Parathyroid adenoma (tissue), 2 donors: ENCODE measurements around the gene CHD1.
"Not testable (repeated sequence)": the region's sequence is repeated elsewhere in the genome, so short reads cannot be mapped to it uniquely, and the experiment has no call there.

ENCODE experiments used
- H2AFZ ChIP-seq: fragments of 300-600 bp; sonication (generic); one replicate; pipeline ENCODE4 v1.7.0; 2017; ENCODE audit warnings: antibody characterized with exemption, mild to moderate bottlenecking
- H3K27ac ChIP-seq: fragments of 300-600 bp; sonication (generic); one replicate; pipeline ENCODE4 v1.7.0; 2017
- H3K27me3 ChIP-seq: fragments of 300-600 bp; sonication (generic); one replicate; pipeline ENCODE4 v1.7.0; 2017; ENCODE audit warnings: low read length; ENCODE audit not compliant: control insufficient read depth, insufficient read depth
- H3K36me3 ChIP-seq: fragments of 300-600 bp; sonication (generic); one replicate; pipeline ENCODE4 v1.7.0; 2017; ENCODE audit warnings: low read length; ENCODE audit not compliant: control insufficient read depth, insufficient read depth
- H3K4me1 ChIP-seq: fragments of 300-600 bp; sonication (generic); one replicate; pipeline ENCODE4 v1.7.0; 2017; ENCODE audit warnings: control low read depth
- H3K4me2 ChIP-seq: fragments of 300-600 bp; sonication (generic); one replicate; pipeline ENCODE4 v1.7.0; 2017; ENCODE audit warnings: low read length
- H3K4me3 ChIP-seq: fragments of 300-600 bp; sonication (generic); one replicate; pipeline ENCODE4 v1.7.0; 2017; ENCODE audit warnings: low read depth, low read length
- H3K79me2 ChIP-seq: fragments of 300-600 bp; sonication (generic); one replicate; pipeline ENCODE4 v1.7.0; 2017; ENCODE audit warnings: control low read depth
- H3K9ac ChIP-seq: fragments of 300-600 bp; sonication (generic); one replicate; pipeline ENCODE4 v1.7.0; 2017; ENCODE audit warnings: mild to moderate bottlenecking
- H3K9me3 ChIP-seq: fragments of 300-600 bp; sonication (generic); one replicate; pipeline ENCODE4 v1.7.0; 2017; ENCODE audit warnings: low read length; ENCODE audit not compliant: control insufficient read depth
- TF ChIP-seq, protein P1 (sequence below): fragments of 300-600 bp; sonication (generic); IDR thresholded peaks from one replicate; pipeline ENCODE4 v1.7.0; 2017; ENCODE audit warnings: antibody characterized with exemption, mild to moderate bottlenecking
- donor health status: primary hyperparathyroidism.

CHD1 gene

DNA sequence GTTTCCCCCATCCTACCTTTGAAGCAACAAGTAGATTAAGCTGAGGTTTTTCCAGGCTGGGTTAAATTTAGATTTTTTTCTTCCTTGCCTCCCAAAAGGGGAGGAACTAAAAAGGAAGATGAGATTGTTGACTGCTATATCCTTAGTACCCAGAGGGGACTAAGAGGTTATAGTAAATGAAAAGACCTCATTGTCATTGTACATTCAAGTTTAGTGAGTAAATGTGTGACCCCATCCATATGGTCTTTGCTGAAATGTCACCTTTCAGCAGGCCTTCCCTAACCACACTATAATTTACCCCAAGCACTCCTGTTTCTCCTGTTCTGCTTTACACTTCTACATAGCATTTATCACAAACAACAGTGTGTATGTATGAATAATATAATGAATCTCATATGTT, 35.8 kb upstream of the CHD1 start:
- Histone ChIP-seq H3K79me2 (no peaks in the 10 kb centered on the region), H3K36me3 (no peaks in the 10 kb centered on the region), H3K27ac (no peak overlapping the region), H3K9ac (no peak overlapping the region), H2AFZ (no peak overlapping the region), H3K4me3 (no peak overlapping the region), H3K4me2 (no peak overlapping the region), H3K4me1 (no peaks in the 10 kb centered on the region), H3K9me3 (no peaks in the 10 kb centered on the region), H3K27me3 (no peaks in the 10 kb centered on the region)
- TF ChIP-seq, protein P1, sequence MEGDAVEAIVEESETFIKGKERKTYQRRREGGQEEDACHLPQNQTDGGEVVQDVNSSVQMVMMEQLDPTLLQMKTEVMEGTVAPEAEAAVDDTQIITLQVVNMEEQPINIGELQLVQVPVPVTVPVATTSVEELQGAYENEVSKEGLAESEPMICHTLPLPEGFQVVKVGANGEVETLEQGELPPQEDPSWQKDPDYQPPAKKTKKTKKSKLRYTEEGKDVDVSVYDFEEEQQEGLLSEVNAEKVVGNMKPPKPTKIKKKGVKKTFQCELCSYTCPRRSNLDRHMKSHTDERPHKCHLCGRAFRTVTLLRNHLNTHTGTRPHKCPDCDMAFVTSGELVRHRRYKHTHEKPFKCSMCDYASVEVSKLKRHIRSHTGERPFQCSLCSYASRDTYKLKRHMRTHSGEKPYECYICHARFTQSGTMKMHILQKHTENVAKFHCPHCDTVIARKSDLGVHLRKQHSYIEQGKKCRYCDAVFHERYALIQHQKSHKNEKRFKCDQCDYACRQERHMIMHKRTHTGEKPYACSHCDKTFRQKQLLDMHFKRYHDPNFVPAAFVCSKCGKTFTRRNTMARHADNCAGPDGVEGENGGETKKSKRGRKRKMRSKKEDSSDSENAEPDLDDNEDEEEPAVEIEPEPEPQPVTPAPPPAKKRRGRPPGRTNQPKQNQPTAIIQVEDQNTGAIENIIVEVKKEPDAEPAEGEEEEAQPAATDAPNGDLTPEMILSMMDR = no peak

DNA sequence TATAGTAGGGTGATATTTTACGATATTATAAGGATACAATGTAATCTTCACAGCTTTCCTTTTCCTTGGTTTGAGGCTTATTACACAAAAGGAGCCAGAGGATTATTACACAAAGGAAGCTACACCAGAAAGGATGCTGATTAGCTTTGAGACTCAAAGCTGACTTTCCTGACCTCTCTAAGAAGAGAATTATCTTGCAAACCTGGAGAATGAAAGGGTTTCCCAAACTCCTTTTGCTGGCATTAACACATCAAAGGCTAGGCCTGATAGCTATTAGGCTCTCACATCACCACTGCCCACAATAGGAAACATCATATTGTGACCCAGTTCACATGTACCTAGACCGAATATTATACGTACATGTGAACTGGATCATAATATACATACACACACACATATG, 34.2 kb upstream of the CHD1 start:
- no peak overlapping the region for H3K27ac ChIP-seq
- no peaks in the 10 kb centered on the region for H3K4me1 ChIP-seq
- H3K27me3 ChIP-seq = no peaks in the 10 kb centered on the region
- H2AFZ ChIP-seq = no peak overlapping the region
- no peaks in the 10 kb centered on the region for H3K36me3 ChIP-seq
- H3K9ac ChIP-seq = no peak overlapping the region
- no peak overlapping the region for H3K4me3 ChIP-seq
- H3K4me2 ChIP-seq = no peak overlapping the region
- TF ChIP-seq, protein P1 = no peak
- H3K9me3 ChIP-seq = no peaks in the 10 kb centered on the region
- no peaks in the 10 kb centered on the region for H3K79me2 ChIP-seq

DNA sequence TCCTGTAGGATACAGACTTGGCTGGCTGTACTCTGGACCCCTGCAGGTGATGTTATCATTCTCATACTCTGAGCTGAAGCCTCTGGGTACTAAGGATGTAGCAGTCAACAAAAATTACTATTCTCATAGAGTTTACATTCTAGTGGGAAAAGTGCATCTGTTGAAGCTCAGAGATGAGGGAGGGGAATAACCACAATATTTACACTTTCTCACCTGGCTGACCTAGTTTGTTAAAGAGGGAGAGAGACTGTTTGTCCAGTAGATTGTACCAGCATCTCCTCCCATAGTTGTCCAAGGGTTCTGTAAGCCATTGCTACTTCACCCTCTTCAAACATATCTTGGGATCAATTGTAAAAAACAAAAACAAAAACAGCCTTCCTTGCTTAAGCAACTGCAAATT, 33.8 kb upstream of the CHD1 start:
- Histone ChIP-seq H3K9me3 (no peaks in the 10 kb centered on the region), H3K4me1 (no peaks in the 10 kb centered on the region), H3K4me3 (no peak overlapping the region), H3K27me3 (no peaks in the 10 kb centered on the region), H3K27ac (no peak overlapping the region), H2AFZ (no peak overlapping the region), H3K9ac (no peak overlapping the region), H3K79me2 (no peaks in the 10 kb centered on the region), H3K36me3 (no peaks in the 10 kb centered on the region), H3K4me2 (no peak overlapping the region)
- TF ChIP-seq, protein P1 = no peak

DNA sequence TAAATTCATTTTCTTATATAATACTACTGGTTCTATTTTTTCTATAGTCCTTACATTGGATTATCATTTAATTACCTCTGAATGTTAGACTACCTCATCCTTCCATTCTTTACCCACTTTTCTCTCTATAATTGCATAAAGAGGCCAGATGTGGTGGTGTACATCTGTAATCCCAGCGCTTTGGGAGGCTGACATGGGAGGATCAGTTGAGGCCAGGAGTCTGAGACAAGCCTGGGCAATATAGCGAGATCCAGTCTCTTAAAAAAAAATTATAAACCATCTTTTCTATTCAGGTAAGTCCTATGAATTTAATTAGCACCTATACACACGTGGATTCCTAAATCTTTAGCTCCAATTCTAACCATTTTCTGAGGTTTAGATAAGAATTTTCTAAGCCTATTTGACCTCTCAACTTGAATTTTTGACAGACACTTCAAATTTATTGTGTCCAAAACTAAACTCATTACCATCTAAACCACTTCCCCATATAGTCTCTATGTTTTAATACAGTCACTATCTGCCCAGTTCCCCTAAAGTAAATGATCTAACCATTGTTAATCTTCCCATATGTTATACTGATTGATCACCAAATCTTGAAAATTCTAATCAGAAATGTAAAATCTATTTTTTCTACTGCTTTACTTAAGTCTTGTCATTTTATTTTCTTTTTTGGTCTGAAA, 33.0 kb upstream of the CHD1 start:
- TF ChIP-seq, protein P1 = no peak
- H3K36me3 ChIP-seq = no peaks in the 10 kb centered on the region
- H3K4me1 ChIP-seq = no peaks in the 10 kb centered on the region
- H3K4me3 ChIP-seq = no peak overlapping the region
- no peaks in the 10 kb centered on the region for H3K9me3 ChIP-seq
- no peaks in the 10 kb centered on the region for H3K27me3 ChIP-seq
- no peak overlapping the region for H2AFZ ChIP-seq
- no peaks in the 10 kb centered on the region for H3K79me2 ChIP-seq
- no peak overlapping the region for H3K27ac ChIP-seq
- no peak overlapping the region for H3K9ac ChIP-seq
- no peak overlapping the region for H3K4me2 ChIP-seq

DNA sequence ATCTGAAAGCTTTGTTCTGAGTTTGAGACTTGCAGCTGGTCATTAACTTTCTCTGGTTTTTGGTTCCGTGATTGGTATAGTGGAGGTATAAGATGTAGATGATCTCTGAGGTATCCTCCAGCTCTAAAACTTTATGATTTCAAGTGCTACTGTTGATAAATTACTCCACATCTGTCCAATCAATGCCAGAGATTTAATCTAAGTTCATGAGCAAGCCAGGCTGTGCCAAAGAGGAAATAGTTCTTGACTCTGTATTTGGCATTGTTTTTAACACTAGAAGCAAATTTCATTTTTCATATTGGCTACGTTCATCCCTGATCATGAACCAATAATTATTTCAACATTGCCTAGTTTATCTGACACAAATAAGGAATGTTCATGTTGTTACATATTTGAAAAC, 28.5 kb upstream of the CHD1 start:
- H3K9me3 ChIP-seq = no peaks in the 10 kb centered on the region
- no peak overlapping the region for H3K4me3 ChIP-seq
- no peak overlapping the region for H2AFZ ChIP-seq
- H3K36me3 ChIP-seq = no peaks in the 10 kb centered on the region
- H3K27me3 ChIP-seq = no peaks in the 10 kb centered on the region
- TF ChIP-seq, protein P1 = no peak
- no peak overlapping the region for H3K27ac ChIP-seq
- no peaks in the 10 kb centered on the region for H3K4me1 ChIP-seq
- no peaks in the 10 kb centered on the region for H3K79me2 ChIP-seq
- H3K4me2 ChIP-seq = no peak overlapping the region
- no peak overlapping the region for H3K9ac ChIP-seq

DNA sequence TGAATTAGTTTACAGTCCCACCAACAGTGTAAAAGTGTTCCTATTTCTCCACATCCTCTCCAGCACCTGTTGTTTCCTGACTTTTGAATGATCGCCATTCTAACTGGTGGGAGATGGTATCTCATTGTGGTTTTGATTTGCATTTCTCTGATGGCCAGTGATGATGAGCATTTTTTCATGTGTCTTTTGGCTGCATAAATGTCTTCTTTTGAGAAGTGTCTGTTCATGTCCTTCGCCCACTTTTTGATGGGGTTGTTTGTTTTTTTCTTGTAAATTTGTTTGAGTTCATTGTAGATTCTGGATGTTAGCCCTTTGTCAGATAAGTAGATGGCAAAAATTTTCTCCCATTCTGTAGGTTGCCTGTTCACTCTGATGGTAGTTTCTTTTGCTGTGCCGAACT, 27.1 kb upstream of the CHD1 start:
- H3K27me3 ChIP-seq, H3K36me3 ChIP-seq, H3K4me1 ChIP-seq, H3K9ac ChIP-seq, H2AFZ ChIP-seq, H3K9me3 ChIP-seq, H3K27ac ChIP-seq, H3K4me2 ChIP-seq, H3K4me3 ChIP-seq, H3K79me2 ChIP-seq: not testable (repeated sequence)

DNA sequence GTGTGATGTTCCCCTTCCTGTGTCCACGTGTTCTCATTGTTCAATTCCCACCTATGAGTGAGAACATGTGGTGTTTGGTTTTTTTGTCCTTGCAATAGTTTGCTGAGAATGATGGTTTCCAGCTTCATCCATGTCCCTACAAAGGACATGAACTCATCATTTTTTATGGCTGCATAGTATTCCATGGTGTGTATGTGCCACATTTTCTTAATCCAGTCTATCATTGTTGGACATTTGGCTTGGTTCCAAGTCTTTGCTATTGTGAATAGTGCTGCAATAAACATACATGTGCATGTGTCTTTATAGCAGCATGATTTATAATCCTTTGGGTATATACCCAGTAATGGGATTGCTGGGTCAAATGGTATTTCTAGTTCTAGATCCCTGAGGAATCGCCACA, 26.7 kb upstream of the CHD1 start:
- not testable (repeated sequence) for H2AFZ ChIP-seq, H3K4me3 ChIP-seq, H3K27ac ChIP-seq, H3K79me2 ChIP-seq, H3K36me3 ChIP-seq, H3K9me3 ChIP-seq, H3K27me3 ChIP-seq, H3K4me2 ChIP-seq, H3K4me1 ChIP-seq, H3K9ac ChIP-seq
